Activated naive CD8-positive, alpha-beta T cell (primary cell): ENCODE results near the gene ABCC2.
"Not testable (repeated sequence)": the region's sequence is repeated elsewhere in the genome, so short reads cannot be mapped to it uniquely, and the experiment has no call there.

ENCODE experiments used
- H3K27ac Mint-ChIP-seq: one replicate; pipeline ENCODE4 v1.8.0; 2021; ENCODE audit warnings: mixed read lengths
- H3K27me3 Mint-ChIP-seq: one replicate; pipeline ENCODE4 v1.8.0; 2021; ENCODE audit warnings: mixed read lengths
- H3K36me3 Mint-ChIP-seq: one replicate; pipeline ENCODE4 v1.8.0; 2021; ENCODE audit warnings: mixed read lengths
- H3K4me1 Mint-ChIP-seq: one replicate; pipeline ENCODE4 v1.8.0; 2021; ENCODE audit warnings: low read depth, mixed read lengths
- H3K4me3 Mint-ChIP-seq: one replicate; pipeline ENCODE4 v1.8.0; 2021; ENCODE audit warnings: mild to moderate bottlenecking, mixed read lengths
- H3K9me3 Mint-ChIP-seq: one replicate; pipeline ENCODE4 v1.8.0; 2021; ENCODE audit warnings: low read depth, mixed read lengths

Gene ABCC2

GRCh38 chr10:99809931-99810615 lies 27.6 kb downstream of the ABCC2 start:
- Mint-ChIP-seq H3K4me1 (no peaks in the 10 kb centered on the region), H3K4me3 (no peak overlapping the region), H3K9me3 (no peaks in the 10 kb centered on the region), H3K27me3 (no peaks in the 10 kb centered on the region), H3K36me3 (peaks cover 12% of the 10 kb centered on the region), H3K27ac (no peak overlapping the region)

DNA sequence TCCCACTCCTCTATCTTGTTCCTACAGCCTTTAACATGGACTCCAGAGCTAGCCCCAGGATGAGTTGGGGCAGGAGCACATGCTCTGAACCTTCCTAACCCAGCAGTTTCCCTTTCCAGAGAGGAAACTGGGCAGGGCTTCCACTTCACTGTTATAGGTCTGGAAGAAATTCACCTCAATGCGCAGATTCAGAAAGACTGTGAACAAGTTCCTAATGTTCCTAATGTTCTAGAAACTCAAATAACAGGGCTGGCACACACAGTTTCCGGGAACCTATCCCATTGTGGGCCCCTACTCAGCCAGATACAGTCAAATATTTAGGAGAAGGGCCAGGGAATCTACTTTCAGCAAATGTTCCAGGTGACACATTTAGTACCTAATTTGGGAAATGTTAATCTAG lies 29.7 kb downstream of the ABCC2 start:
- Mint-ChIP-seq H3K27ac (no peak overlapping the region), H3K4me1 (no peaks in the 10 kb centered on the region), H3K4me3 (no peak overlapping the region), H3K27me3 (no peaks in the 10 kb centered on the region), H3K9me3 (no peaks in the 10 kb centered on the region), H3K36me3 (peaks cover 15% of the 10 kb centered on the region)

DNA sequence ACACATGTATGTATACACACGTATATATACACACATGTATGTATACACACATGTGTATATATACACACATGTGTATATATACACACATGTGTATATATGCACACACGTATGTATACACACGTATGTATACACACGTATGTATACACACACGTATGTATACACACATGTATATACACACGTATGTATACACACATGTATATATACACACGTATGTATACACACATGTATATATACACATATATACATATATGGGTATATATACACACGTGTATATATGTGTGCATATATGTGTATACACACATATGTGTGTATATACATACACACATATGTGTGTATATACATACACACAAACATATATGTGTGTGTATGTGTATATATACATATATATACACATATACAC lies 31.7 kb downstream of the ABCC2 start:
- no peaks in the 10 kb centered on the region for H3K27me3 Mint-ChIP-seq
- H3K9me3 Mint-ChIP-seq: no peaks in the 10 kb centered on the region
- H3K4me3 Mint-ChIP-seq: no peak overlapping the region
- H3K36me3 Mint-ChIP-seq: peaks cover 19% of the 10 kb centered on the region
- H3K4me1 Mint-ChIP-seq: no peaks in the 10 kb centered on the region
- no peak overlapping the region for H3K27ac Mint-ChIP-seq

GRCh38 chr10:99815621-99816020 lies 33.2 kb downstream of the ABCC2 start:
- Mint-ChIP-seq H3K4me3 (no peak overlapping the region), H3K4me1 (no peaks in the 10 kb centered on the region), H3K36me3 (peaks cover 17% of the 10 kb centered on the region), H3K9me3 (no peaks in the 10 kb centered on the region), H3K27me3 (no peaks in the 10 kb centered on the region), H3K27ac (no peak overlapping the region)

DNA sequence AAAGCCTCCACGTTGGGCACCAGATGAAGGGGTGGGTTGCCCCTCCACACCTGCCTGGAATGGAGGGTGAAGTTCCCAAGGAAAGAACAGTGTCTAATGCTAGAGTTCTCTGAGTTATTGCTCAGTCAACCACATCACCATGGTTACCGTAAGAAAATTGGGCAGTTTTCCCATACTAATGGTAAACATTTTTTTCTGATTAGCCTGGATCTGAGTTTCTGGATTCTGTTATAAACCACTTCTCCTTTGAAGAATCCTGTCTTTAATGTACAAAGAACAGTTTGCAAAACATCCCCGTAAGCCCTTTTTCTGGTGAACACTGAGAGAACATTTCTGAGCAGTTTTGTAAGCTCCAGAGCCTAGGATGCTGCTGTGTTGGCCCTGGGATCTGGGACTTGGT lies 45.5 kb downstream of the ABCC2 start:
- no peak overlapping the region for H3K4me3 Mint-ChIP-seq
- no peaks in the 10 kb centered on the region for H3K27me3 Mint-ChIP-seq
- peaks cover 10% of the 10 kb centered on the region for H3K36me3 Mint-ChIP-seq
- H3K27ac Mint-ChIP-seq: no peak overlapping the region
- H3K9me3 Mint-ChIP-seq: no peaks in the 10 kb centered on the region
- H3K4me1 Mint-ChIP-seq: no peaks in the 10 kb centered on the region

GRCh38 chr10:99828464-99828863 lies 46.0 kb downstream of the ABCC2 start:
- peaks cover 10% of the 10 kb centered on the region for H3K36me3 Mint-ChIP-seq
- no peak overlapping the region for H3K4me3 Mint-ChIP-seq

DNA sequence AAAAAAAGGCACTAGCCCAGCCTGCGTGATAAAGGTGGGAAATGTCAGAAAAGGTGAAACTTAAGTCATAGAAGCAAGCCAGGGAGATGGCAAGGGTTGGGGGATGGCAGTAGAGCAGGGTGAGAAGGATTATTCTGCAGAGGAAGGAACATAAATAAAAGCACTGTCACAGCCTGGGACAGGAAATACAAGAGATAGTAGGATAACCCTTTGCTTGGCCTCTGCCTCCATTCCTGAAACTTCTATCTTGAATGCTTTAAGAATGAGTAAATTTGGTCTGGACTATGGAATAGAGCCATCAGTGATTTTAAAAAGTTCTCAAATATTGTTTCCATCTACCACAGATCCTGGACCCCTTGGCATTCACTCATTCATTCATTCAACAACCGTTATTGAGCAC lies 50.0 kb downstream of the ABCC2 start:
- Mint-ChIP-seq H3K4me1 (no peaks in the 10 kb centered on the region), H3K27me3 (no peaks in the 10 kb centered on the region), H3K9me3 (no peaks in the 10 kb centered on the region), H3K27ac (no peak overlapping the region), H3K4me3 (no peak overlapping the region), H3K36me3 (peaks cover 19% of the 10 kb centered on the region)

More at GRCh38 chr10:99828464-99828863, 46.0 kb downstream of the ABCC2 start:
- no peaks in the 10 kb centered on the region for H3K9me3 Mint-ChIP-seq
- H3K27ac Mint-ChIP-seq: no peak overlapping the region
- H3K4me1 Mint-ChIP-seq: no peaks in the 10 kb centered on the region
- no peaks in the 10 kb centered on the region for H3K27me3 Mint-ChIP-seq

DNA sequence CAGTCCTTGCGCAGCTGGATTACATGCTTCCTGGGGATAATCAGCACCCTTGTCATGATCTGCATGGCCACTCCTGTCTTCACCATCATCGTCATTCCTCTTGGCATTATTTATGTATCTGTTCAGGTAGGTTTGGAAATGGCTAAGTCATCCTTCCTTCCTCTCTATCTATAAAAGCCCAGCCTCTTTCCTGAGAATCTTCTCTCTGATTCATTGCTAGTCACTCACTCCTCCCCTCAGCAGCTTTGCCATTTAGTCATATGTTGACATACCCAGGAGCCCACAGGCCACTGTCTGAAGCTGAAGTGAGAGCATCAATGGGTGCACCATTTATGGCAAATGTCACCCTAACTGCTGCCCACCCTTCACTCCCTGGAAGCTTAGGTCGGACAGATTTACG lies 52.0 kb downstream of the ABCC2 start:
- Mint-ChIP-seq H3K4me3 (no peak overlapping the region), H3K9me3 (no peaks in the 10 kb centered on the region), H3K36me3 (peaks cover 19% of the 10 kb centered on the region), H3K27me3 (no peaks in the 10 kb centered on the region), H3K27ac (peak overlapping the region; percentile 22), H3K4me1 (no peaks in the 10 kb centered on the region)

DNA sequence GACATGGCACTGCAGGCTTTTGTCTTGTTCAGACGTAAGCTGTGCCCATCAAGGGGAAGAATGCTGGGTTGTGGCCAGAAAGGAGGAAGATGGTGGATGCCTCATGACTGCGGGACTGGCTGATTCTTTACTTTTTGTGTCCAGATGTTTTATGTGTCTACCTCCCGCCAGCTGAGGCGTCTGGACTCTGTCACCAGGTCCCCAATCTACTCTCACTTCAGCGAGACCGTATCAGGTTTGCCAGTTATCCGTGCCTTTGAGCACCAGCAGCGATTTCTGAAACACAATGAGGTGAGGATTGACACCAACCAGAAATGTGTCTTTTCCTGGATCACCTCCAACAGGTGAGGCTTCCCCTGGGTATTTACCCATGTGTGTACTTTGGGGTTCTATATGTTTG lies 53.5 kb downstream of the ABCC2 start:
- no peaks in the 10 kb centered on the region for H3K27me3 Mint-ChIP-seq
- no peaks in the 10 kb centered on the region for H3K9me3 Mint-ChIP-seq
- H3K27ac Mint-ChIP-seq: no peak overlapping the region
- H3K36me3 Mint-ChIP-seq: peaks cover 11% of the 10 kb centered on the region
- no peak overlapping the region for H3K4me3 Mint-ChIP-seq
- no peaks in the 10 kb centered on the region for H3K4me1 Mint-ChIP-seq

- no peak overlapping the region for H3K27ac Mint-ChIP-seq
- no peaks in the 10 kb centered on the region for H3K27me3 Mint-ChIP-seq
- no peak overlapping the region for H3K4me3 Mint-ChIP-seq
- H3K4me1 Mint-ChIP-seq: no peaks in the 10 kb centered on the region
- H3K36me3 Mint-ChIP-seq: peaks cover 9% of the 10 kb centered on the region
- H3K9me3 Mint-ChIP-seq: no peaks in the 10 kb centered on the region
These were observed 54.3 kb downstream of the ABCC2 start for GRCh38 chr10:99836711-99837110.

GRCh38 chr10:99840859-99841258 lies 58.4 kb downstream of the ABCC2 start:
- not testable (repeated sequence) for H3K4me1 Mint-ChIP-seq, H3K9me3 Mint-ChIP-seq, H3K27ac Mint-ChIP-seq, H3K27me3 Mint-ChIP-seq, H3K36me3 Mint-ChIP-seq, H3K4me3 Mint-ChIP-seq

DNA sequence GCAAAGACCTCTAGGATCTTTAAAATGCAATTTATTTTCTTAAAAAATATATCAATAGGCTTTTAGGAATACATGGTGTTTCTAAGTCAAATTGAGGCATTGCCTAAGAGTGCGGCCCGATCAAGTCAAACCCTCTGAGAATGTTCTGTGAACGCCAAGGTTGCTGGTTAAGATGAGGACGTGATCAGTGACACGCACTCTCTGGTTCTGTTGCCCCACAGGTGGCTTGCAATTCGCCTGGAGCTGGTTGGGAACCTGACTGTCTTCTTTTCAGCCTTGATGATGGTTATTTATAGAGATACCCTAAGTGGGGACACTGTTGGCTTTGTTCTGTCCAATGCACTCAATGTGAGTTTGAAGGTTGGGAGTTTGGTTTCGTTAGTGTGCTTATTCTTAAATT lies 59.3 kb downstream of the ABCC2 start:
- H3K9me3 Mint-ChIP-seq: no peaks in the 10 kb centered on the region
- H3K27ac Mint-ChIP-seq: no peak overlapping the region
- no peak overlapping the region for H3K4me3 Mint-ChIP-seq
- no peaks in the 10 kb centered on the region for H3K27me3 Mint-ChIP-seq
- H3K36me3 Mint-ChIP-seq: peaks cover 1% of the 10 kb centered on the region
- peaks cover 7% of the 10 kb centered on the region for H3K4me1 Mint-ChIP-seq

GRCh38 chr10:99843310-99843709 lies 60.9 kb downstream of the ABCC2 start:
- Mint-ChIP-seq H3K4me1 (peaks cover 7% of the 10 kb centered on the region), H3K27me3 (no peaks in the 10 kb centered on the region), H3K9me3 (no peaks in the 10 kb centered on the region), H3K4me3 (no peak overlapping the region), H3K36me3 (no peaks in the 10 kb centered on the region), H3K27ac (no peak overlapping the region)

DNA sequence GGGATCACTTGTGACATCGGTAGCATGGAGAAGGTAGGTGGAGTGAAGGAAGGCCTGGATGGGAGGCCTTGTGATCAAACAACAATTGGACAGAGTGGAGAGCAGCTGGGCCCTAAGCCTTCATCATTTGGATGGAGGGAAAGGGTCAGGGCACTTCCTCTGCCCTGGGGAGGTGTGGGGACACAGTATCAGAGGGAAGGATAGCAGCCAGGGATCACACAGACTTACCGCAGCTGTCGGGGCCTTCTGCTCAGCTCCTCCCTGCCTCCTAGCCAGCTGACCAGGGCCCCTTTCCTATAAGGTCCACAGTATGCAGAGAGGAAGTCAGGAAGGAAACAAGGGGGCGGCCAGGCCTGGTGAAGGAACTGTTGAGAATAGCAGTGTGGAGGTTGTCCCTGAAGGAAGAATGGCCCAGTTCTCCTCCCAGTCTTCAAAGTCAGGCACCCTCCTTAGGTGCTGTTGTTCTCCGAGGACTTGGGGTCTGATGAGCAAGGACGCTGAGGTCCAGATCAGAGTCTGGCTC lies 62.1 kb downstream of the ABCC2 start:
- no peaks in the 10 kb centered on the region for H3K27me3 Mint-ChIP-seq
- no peaks in the 10 kb centered on the region for H3K9me3 Mint-ChIP-seq
- no peak overlapping the region for H3K4me3 Mint-ChIP-seq
- no peaks in the 10 kb centered on the region for H3K36me3 Mint-ChIP-seq
- peaks cover 7% of the 10 kb centered on the region for H3K4me1 Mint-ChIP-seq
- H3K27ac Mint-ChIP-seq: no peak overlapping the region

DNA sequence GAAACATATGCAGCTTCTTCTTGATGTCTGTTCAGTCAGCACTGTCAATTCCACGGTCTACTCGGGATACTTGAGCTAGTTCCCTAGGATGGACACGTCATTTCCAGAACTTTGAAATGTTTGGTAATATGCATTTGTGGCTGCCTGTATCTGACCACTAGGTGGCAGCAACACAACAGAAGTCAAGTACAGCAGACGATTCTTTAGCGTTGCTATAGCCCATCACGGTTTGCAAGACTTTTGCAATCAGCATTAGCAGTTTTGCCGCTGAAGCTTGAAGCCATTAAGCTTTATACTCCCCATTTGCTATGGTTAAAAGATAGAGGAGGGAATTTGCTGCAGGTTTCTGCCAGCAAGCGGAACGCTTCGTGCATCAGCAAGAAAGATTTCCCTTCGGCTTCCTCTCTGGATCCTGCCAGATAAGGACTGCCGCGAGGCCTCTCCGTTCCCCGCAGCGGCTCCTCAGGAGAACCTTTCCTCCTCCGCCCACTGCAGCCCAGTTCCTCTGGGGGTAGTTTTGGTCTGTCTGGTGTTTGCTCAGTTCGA lies 63.5 kb downstream of the ABCC2 start:
- Mint-ChIP-seq H3K4me1 (peaks cover 7% of the 10 kb centered on the region), H3K27ac (no peak overlapping the region), H3K4me3 (peak overlapping the region; percentile 57), H3K27me3 (no peaks in the 10 kb centered on the region), H3K36me3 (no peaks in the 10 kb centered on the region), H3K9me3 (no peaks in the 10 kb centered on the region)

DNA sequence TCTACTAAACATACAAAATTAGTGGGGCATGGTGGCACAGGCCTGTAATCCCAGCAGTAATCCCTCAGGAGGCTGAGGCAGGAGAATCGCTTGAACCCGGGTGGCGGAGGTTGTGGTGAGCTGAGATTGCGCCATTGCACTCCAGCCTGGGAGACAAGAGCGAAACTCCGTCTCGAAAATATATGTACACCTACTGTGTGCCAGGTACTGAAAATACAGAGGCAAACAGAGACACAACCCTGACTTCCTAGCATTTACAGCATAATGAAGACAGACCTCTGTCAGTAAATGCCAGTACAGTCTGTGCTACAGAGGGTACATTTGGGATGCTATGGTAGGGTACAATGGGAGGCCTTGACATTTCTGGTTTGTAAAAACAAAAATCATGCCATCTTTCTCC lies 66.6 kb downstream of the ABCC2 start:
- Mint-ChIP-seq H3K9me3 (no peaks in the 10 kb centered on the region), H3K36me3 (peaks cover 11% of the 10 kb centered on the region), H3K4me1 (peaks cover 7% of the 10 kb centered on the region), H3K4me3 (no peak overlapping the region), H3K27ac (no peak overlapping the region), H3K27me3 (no peaks in the 10 kb centered on the region)
